Measurements from ENCODE around the gene PLK3. TPM values are rescaled to one million over a fixed set of nuclear protein-coding genes. Genes with fewer than 3 reads are reported as not detected.

PLK3 gene
- total and polyA plus RNA-seq, 2 experiments from 2014 or later, result 8.7 to 15.1 TPM

- TF ChIP-seq ZNF331 (CRISPR knock-in tag; IDR thresholded peaks at IDR 0.05; ENCODE audit: low read depth) (no peak), REST (IDR thresholded peaks at IDR 0.05; ENCODE audit: unreplicated experiment) (no peak), POLR2AphosphoS5 (IDR thresholded peaks at IDR 0.05; ENCODE audit: low read depth) (no peak; the same call in 1 of the 2 replicates), JUNB (IDR thresholded peaks at IDR 0.05; ENCODE audit: unreplicated experiment) (no peak), STAT1 (IDR thresholded peaks at IDR 0.05; ENCODE audit: unreplicated experiment) (no peak), CREB1 (CRISPR knock-in tag; IDR thresholded peaks at IDR 0.05; ENCODE audit: low read depth) (no peak), CTCF (conservative IDR thresholded peaks at IDR 0.05; ENCODE audit: low read depth in 2 of 2) (no peak)
Observed at GRCh38 chr1:44807364-44808062, 7.3 kb downstream of the PLK3 start (continued).

GRCh38 chr1:44808063-44808937 is 8.1 kb downstream of the PLK3 start, which contains the start of gene BTBD19:
TSS of gene BTBD19 (plus strand) at chr1:44808523. CDS start at chr1:44808821, 298 bp downstream.
- H3K79me2 ChIP-seq (replicated peaks; ENCODE audit: insufficient read depth), result no peaks in the 10 kb centered on the region
- H3K4me1 Mint-ChIP-seq, result peaks cover 33% of the 10 kb centered on the region
- H2AFZ ChIP-seq, result no peak within 1 kb of the TSS
- peaks cover 11% of the 10 kb centered on the region for H3K27me3 ChIP-seq (ENCODE audit: insufficient read depth)
- H3F3A ChIP-seq (replicated peaks; ENCODE audit: low read depth), result peaks cover 6% of the 10 kb centered on the region; the same call in 1 of the 2 replicates
- peak within 1 kb of the TSS; percentile 93 for H3K27ac ChIP-seq (ENCODE audit: low read depth)
- H3K36me3 ChIP-seq (ENCODE audit: insufficient read depth), result no peaks in the 10 kb centered on the region; the same call in 1 of the 2 replicates
- peaks cover 27% of the 10 kb centered on the region for H3K36me3 Mint-ChIP-seq (ENCODE audit: low read depth)
- no peaks in the 10 kb centered on the region for H3K9me2 ChIP-seq (ENCODE audit: insufficient read depth)
- peaks cover 32% of the 10 kb centered on the region for H3K4me1 ChIP-seq (ENCODE audit: insufficient read depth)
- H3K27ac Mint-ChIP-seq, result peak within 1 kb of the TSS; percentile 99
- H3K27me3 Mint-ChIP-seq (ENCODE audit: insufficient read depth, low read depth, poor library complexity), result peaks cover 27% of the 10 kb centered on the region
- peak; percentile 54 for ATAC-seq
- no peaks in the 10 kb centered on the region for H3K9me3 Mint-ChIP-seq
- peak; percentile 87 for DNase-seq (ENCODE audit: low spot score)
- TF ChIP-seq REST (IDR thresholded peaks at IDR 0.05; ENCODE audit: unreplicated experiment) (no peak), NANOG (IDR thresholded peaks at IDR 0.05; ENCODE audit: borderline replicate concordance) (no peak), POLR2AphosphoS5 (IDR thresholded peaks at IDR 0.05; ENCODE audit: low read depth) (no peak), STAT1 (IDR thresholded peaks at IDR 0.05; ENCODE audit: unreplicated experiment) (no peak), CTCF (conservative IDR thresholded peaks at IDR 0.05; ENCODE audit: low read depth in 2 of 2) (no peak), ETS1 (IDR thresholded peaks at IDR 0.05) (no peak), CREB1 (CRISPR knock-in tag; IDR thresholded peaks at IDR 0.05; ENCODE audit: low read depth) (no peak), EZH2 (IDR thresholded peaks at IDR 0.05; ENCODE audit: low read depth, unreplicated experiment) (no peak)
- peak within 1 kb of the TSS; percentile 50 for H3K4me3 Mint-ChIP-seq
- peak within 1 kb of the TSS; percentile 47 for H3K4me3 ChIP-seq
- H3K4me2 ChIP-seq, result peak within 1 kb of the TSS; percentile 76
- no peaks in the 10 kb centered on the region for H4K20me1 ChIP-seq (replicated peaks; ENCODE audit: insufficient read depth)

All from GM23338 (cell line).